Heart right ventricle (tissue), 16 donors: ENCODE results near the gene VAV1. TPM values are rescaled to one million over a fixed set of nuclear protein-coding genes. Genes with fewer than 3 reads are reported as not detected.

ENCODE experiments used
- ATAC-seq, 8 donors: fragments of 200-7000 bp; cut with Tn5 transposase; one replicate each; pipeline ENCODE4 v1.9.1; 2020; ENCODE audit warnings: mild to moderate bottlenecking in 8 of 8, moderate library complexity in 8 of 8, moderate number of reproducible peaks in 1 of 8
- DNase-seq, 2 donors: peaks; one replicate each; pipeline ENCODE4 v3.0.0-alpha.2; 2020
- H3K27ac ChIP-seq, 10 donors: fragments of 200-600 bp; sonication (generic) in 2 of 10; one replicate each; pipeline versions ENCODE4 v1.5.0 to v1.8.0; 2020 to 2022; ENCODE audit warnings: mild to moderate bottlenecking in 3 of 10
- H3K27me3 ChIP-seq, 7 donors: fragments of 200-600 bp; one replicate each; pipeline ENCODE4 v1.8.0; 2021 to 2022; ENCODE audit warnings: mild to moderate bottlenecking in 2 of 7
- H3K36me3 ChIP-seq, 9 donors: fragments of 200-600 bp; sonication (generic) in 1 of 9; one replicate each; pipeline versions ENCODE4 v1.5.0 to v1.8.0; 2020 to 2022; ENCODE audit warnings: mild to moderate bottlenecking in 2 of 9
- H3K4me1 ChIP-seq, 9 donors: fragments of 200-600 bp; sonication (generic) in 1 of 9; one replicate each; pipeline versions ENCODE4 v1.5.0 to v1.8.0; 2020 to 2022; ENCODE audit warnings: mild to moderate bottlenecking in 4 of 9
- H3K4me3 ChIP-seq, 10 donors: fragments of 200-600 bp; sonication (generic) in 2 of 10; one replicate each; pipeline versions ENCODE4 v1.5.0 to v1.8.0; 2020 to 2022; ENCODE audit warnings: mild to moderate bottlenecking in 7 of 10, moderate library complexity in 2 of 10
- H3K9me3 ChIP-seq, 11 donors: fragments of 200-600 bp in 10 of 11; sonication (generic) in 2 of 11; one replicate each; pipeline versions ENCODE4 v1.5.0 to v1.8.0; 2013 to 2022; ENCODE audit warnings: mild to moderate bottlenecking in 2 of 11, control low read depth in 1 of 11, moderate library complexity in 1 of 11
- WGBS, 2 donors: extraction: QIAGEN DNeasy Blood & Tissue Kit; methylation state at CpG; one replicate each; pipeline ENCODE4 v1.1.7; 2013; ENCODE audit warnings: inconsistent platforms in 1 of 2; 5-methylcytosine and 5-hydroxymethylcytosine counted together
- intact Hi-C, 10 donors: fragments of 100-400 bp; cut with DNase I; formaldehyde crosslinking; loops; one replicate each; pipeline versions ENCODE4 v1.11.1 to v1.14.2; 2022
- polyA plus RNA-seq, 2 donors: library from polyadenylated mRNA; stranded (reverse); fragments of 200-250 nt; gene quantifications; one replicate each; pipeline ENCODE4 v1.2.3, GENCODE V29; 2013
- total RNA-seq, 10 donors: library from RNA; stranded (reverse); fragmentation: NEBNext Ultra II Directional in 3 of 10; extraction: Animal tissue kit (Norgen Biotek cat#: 25700) in 3 of 10; gene quantifications; one replicate each; pipeline versions ENCODE4 v1.2.1 to v1.2.4, GENCODE V29; 2021 to 2023
- TF ChIP-seq, protein P1 (sequence below), 9 donors: fragments of 200-600 bp; sonication (generic) in 2 of 9; IDR thresholded peaks; one replicate each; pipeline versions ENCODE4 v1.5.0 to v1.8.0; 2021 to 2022; ENCODE audit warnings: antibody characterized with exemption in 9 of 9, mild to moderate bottlenecking in 5 of 9, moderate library complexity in 1 of 9
- donor health status: Arrhythmogenic right ventricular cardiomyopathy.
- donor health status: ischemic (EF 13 %, LVEDD 7.1; RV severe dilation, severe dysfunction).
- donor health status: healthy with polysubstance abuse.
- donor health status: DM: no; HTN: yes; CAD: no.
- donor health status: DM: no; HTN: no; CAD: no.
- donor health status: ischemic (EF 25% LVEDD 6.9; RV normal size, moderate dysfunction).
- donor health status: ischemic (EF 25% LVEDD 5.7; RV mildly dilated, moderate dysfunction).
- donor health status: healthy.
- donor health status: DM: yes; HTN: yes; CAD: no.
- donor health status: Ischemic cardiomyopathy.
- donor health status: ischemic (EF 35%, LVEDD 5.7; RV mildly dilated, moderate dysfunction).
- donor health status: nonischemic (EF 11% LVEDD 7.7; RV severe dilation, severe dysfunction).
- donor health status: DM: yes; HTN: yes; CAD: no.
- donor health status: PGD.
- donor health status: ischemic (EF 29% LVEDD 5.4; RV normal size, mild dysfunction).
- donor health status: nonischemic (EF 23%, LVEDD 6.1; RV moderate dilation, normal function).

The VAV1 gene
- total and polyA plus RNA-seq, 12 donors = 0.45 to 11.0 (median 1.4) TPM

- Histone ChIP-seq H3K9me3 (peaks cover 0 to 5% (median 0%) of the 10 kb centered on the region in 11 donors), H3K4me1 (peaks cover 0 to 5% (median 0%) of the 10 kb centered on the region in 9 donors), H3K36me3 (peaks cover 0 to 63% (median 0%) of the 10 kb centered on the region in 9 donors), H3K4me3 (no peak overlapping the region), H3K27me3 (peaks cover 0 to 23% (median 4%) of the 10 kb centered on the region in 7 donors), H3K27ac (no peak overlapping the region)
- TF ChIP-seq, protein P1, sequence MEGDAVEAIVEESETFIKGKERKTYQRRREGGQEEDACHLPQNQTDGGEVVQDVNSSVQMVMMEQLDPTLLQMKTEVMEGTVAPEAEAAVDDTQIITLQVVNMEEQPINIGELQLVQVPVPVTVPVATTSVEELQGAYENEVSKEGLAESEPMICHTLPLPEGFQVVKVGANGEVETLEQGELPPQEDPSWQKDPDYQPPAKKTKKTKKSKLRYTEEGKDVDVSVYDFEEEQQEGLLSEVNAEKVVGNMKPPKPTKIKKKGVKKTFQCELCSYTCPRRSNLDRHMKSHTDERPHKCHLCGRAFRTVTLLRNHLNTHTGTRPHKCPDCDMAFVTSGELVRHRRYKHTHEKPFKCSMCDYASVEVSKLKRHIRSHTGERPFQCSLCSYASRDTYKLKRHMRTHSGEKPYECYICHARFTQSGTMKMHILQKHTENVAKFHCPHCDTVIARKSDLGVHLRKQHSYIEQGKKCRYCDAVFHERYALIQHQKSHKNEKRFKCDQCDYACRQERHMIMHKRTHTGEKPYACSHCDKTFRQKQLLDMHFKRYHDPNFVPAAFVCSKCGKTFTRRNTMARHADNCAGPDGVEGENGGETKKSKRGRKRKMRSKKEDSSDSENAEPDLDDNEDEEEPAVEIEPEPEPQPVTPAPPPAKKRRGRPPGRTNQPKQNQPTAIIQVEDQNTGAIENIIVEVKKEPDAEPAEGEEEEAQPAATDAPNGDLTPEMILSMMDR (IDR thresholded peaks at IDR 0.05) = no peak
- ATAC-seq = no peak
- intact Hi-C loops = no loop called here
- DNase-seq = no peak
- 73 to 78% methylated on average over 11 of the region's 11 CpGs for WGBS, 2 donors
These were observed 81.4 kb downstream of the VAV1 start for GRCh38 chr19:6853868-6854267.

- ATAC-seq (no peak), DNase-seq (no peak)
- Histone ChIP-seq H3K27ac (no peak overlapping the region), H3K9me3 (peaks cover 0 to 5% (median 0%) of the 10 kb centered on the region in 11 donors), H3K27me3 (peaks cover 0 to 23% (median 4%) of the 10 kb centered on the region in 7 donors), H3K36me3 (peaks cover 0 to 57% (median 0%) of the 10 kb centered on the region in 9 donors), H3K4me3 (no peak overlapping the region), H3K4me1 (peaks cover 0 to 5% (median 0%) of the 10 kb centered on the region in 9 donors)
- WGBS, 2 donors = 74 to 77% methylated on average over 2 of the region's 2 CpGs
- TF ChIP-seq, protein P1 (IDR thresholded peaks at IDR 0.05) = no peak
- intact Hi-C loops = no loop called here
These were observed 82.2 kb downstream of the VAV1 start for GRCh38 chr19:6854758-6855157.

DNA sequence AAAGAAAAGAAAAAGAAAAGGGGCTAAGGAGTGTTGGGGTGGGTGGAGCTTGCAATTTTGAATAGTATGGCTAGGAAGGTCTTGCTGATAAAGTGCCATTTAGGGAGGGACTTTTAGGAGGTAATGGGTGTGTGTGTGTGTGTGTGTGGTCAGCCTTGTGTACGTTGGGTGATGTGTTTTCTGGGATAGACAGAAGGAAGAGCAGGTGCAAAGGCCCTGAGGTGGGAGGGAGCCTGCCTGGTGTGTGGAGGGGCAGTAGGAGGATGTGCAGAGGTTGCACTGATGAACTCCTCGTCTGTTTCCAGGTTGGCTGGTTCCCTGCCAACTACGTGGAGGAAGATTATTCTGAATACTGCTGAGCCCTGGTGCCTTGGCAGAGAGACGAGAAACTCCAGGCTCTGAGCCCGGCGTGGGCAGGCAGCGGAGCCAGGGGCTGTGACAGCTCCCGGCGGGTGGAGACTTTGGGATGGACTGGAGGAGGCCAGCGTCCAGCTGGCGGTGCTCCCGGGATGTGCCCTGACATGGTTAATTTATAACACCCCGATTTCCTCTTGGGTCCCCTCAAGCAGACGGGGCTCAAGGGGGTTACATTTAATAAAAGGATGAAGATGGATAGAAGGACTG, 84.4 kb downstream of the VAV1 start:
- Histone ChIP-seq H3K4me1 (no peaks in the 10 kb centered on the region), H3K9me3 (no peaks in the 10 kb centered on the region), H3K4me3 (no peak overlapping the region), H3K36me3 (peaks cover 0 to 43% (median 0%) of the 10 kb centered on the region in 9 donors), H3K27ac (no peak overlapping the region), H3K27me3 (peaks cover 0 to 18% (median 7%) of the 10 kb centered on the region in 7 donors)
- ATAC-seq = no peak
- WGBS, 2 donors = 49 to 66% methylated on average over 14 of the region's 14 CpGs
- TF ChIP-seq, protein P1 (IDR thresholded peaks at IDR 0.05) = no peak
- intact Hi-C loops = no loop called here
- DNase-seq = no peak

DNA sequence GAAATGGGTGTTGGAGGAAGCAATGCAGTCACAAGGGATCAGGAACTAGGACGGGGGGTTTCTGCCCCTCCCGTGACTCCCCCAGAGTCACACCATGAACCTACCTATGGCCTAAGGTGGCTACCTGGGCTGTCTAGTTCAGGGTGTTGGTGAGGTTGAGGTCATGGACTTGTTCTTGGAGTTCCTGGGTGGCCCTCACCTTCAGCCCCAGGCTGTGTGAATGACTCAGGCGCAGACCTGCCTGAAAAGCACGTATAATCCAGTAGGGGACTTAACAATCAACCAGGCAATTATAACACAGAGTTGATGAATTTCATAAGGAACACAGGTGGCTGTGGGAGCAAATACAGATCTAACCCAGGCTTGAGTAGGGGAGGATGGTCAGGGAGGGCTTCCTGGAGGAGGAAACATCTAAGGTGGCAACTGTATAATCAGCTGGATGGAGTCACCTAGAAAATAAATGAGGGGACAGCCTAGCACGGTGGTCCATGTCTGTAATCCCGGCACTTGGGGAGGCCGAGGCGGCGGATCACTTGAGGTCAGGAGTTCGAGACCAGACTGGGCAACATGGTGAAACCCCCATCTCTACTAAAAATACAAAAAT, 89.3 kb downstream of the VAV1 start:
- DNase-seq (no peak), ATAC-seq (no peak)
- no peaks in the 10 kb centered on the region for H3K9me3 ChIP-seq
- intact Hi-C loops = loop anchor here (1.0 to 10.0 kb wide), 10 partner anchors 123 to 483 kb away; partner anchors contain the start of genes TRIP10 (in 6 of the 10), GPR108 (in 4 of the 10) and ARHGEF18 (in 1 of the 10)
- H3K27me3 ChIP-seq = peaks cover 0 to 13% (median 11%) of the 10 kb centered on the region in 7 donors
- 82 to 87% methylated on average over 10 of the region's 10 CpGs for WGBS, 2 donors
- TF ChIP-seq, protein P1 (IDR thresholded peaks at IDR 0.05) = no peak
- peaks cover 0 to 4% (median 0%) of the 10 kb centered on the region in 9 donors for H3K36me3 ChIP-seq
- H3K27ac ChIP-seq = no peak overlapping the region
- peaks cover 0 to 10% (median 0%) of the 10 kb centered on the region in 9 donors for H3K4me1 ChIP-seq
- no peak overlapping the region for H3K4me3 ChIP-seq
